Sigmoid colon (tissue), 7 donors: ENCODE results near the gene ADISSP. TPM values are rescaled to one million over a fixed set of nuclear protein-coding genes. Genes with fewer than 3 reads are reported as not detected.
A peak's percentile ranks its signal among the peaks of the same experiment; 100 is the strongest.

Experiments
- DNase-seq: peaks from one replicate; pipeline ENCODE4 v3.0.0-alpha.2; 2019
- H3K27ac ChIP-seq, 4 donors: fragments of 200-600 bp; sonication (generic); one replicate each; pipeline ENCODE4 v1.5.1; 2016 to 2019; ENCODE audit warnings: mild to moderate bottlenecking in 1 of 4
- H3K27me3 ChIP-seq, 3 donors: fragments of 200-600 bp; sonication (generic); one replicate each; pipeline ENCODE4 v1.5.1; 2019; ENCODE audit warnings: mild to moderate bottlenecking in 1 of 3
- H3K36me3 ChIP-seq, 4 donors: fragments of 200-600 bp; sonication (generic); one replicate each; pipeline ENCODE4 v1.5.1; 2016 to 2019
- H3K4me1 ChIP-seq, 4 donors: fragments of 200-600 bp; sonication (generic); one replicate each; pipeline ENCODE4 v1.5.1; 2017 to 2019
- H3K4me3 ChIP-seq, 4 donors: fragments of 200-600 bp; sonication (generic); one replicate each; pipeline ENCODE4 v1.5.1; 2017 to 2019; ENCODE audit warnings: mild to moderate bottlenecking in 2 of 4, moderate library complexity in 1 of 4
- H3K9me3 ChIP-seq, 4 donors: fragments of 200-600 bp in 3 of 4; sonication (generic) in 3 of 4; one replicate each; pipeline versions ENCODE4 v1.5.1 to v1.6.1; 2013 to 2019
- CTCF ChIP-seq, 4 experiments: fragments of 450-650 bp in 3 of 4; fragments of 200-600 bp in 1 of 4; IDR thresholded peaks; one replicate each; pipeline ENCODE4 v1.5.1; 2016 to 2019; ENCODE audit warnings: antibody characterized with exemption in 4 of 4, mild to moderate bottlenecking in 3 of 4, moderate library complexity in 2 of 4
- EP300 ChIP-seq, 4 donors: sonication (generic); formaldehyde crosslinking; IDR thresholded peaks; one replicate each; pipeline ENCODE4 v1.6.1; 2017; ENCODE audit warnings: antibody characterized with exemption in 4 of 4
- POLR2A ChIP-seq, 2 donors: fragments of 450-650 bp; IDR thresholded peaks; one replicate each; pipeline ENCODE4 v1.6.1; 2016; ENCODE audit warnings: antibody characterized with exemption in 2 of 2, mild to moderate bottlenecking in 2 of 2, moderate library complexity in 2 of 2
- POLR2AphosphoS5 ChIP-seq, 4 donors: sonication (generic); formaldehyde crosslinking; IDR thresholded peaks; one replicate each; pipeline ENCODE4 v1.6.1; 2017; ENCODE audit warnings: antibody characterized with exemption in 4 of 4
- WGBS, 2 donors: extraction: QIAGEN DNeasy Blood & Tissue Kit; methylation state at CpG; one replicate each; pipeline ENCODE4 v1.1.7; 2013; 5-methylcytosine and 5-hydroxymethylcytosine counted together
- intact Hi-C: fragments of 100-400 bp; cut with DNase I; formaldehyde crosslinking; loops from one replicate; pipeline ENCODE4 v1.15.1; 2023
- polyA plus RNA-seq, 3 donors: library from polyadenylated mRNA; stranded (reverse); fragments of 200-250 nt; gene quantifications; one replicate each; pipeline ENCODE4 v1.2.3, GENCODE V29; 2013
- total RNA-seq, 4 donors: library from RNA; depleted of rRNA; stranded (reverse); fragments of >200 nt; gene quantifications; one replicate each; pipeline ENCODE4 v1.1.0, GENCODE V29; 2016
- donor health status: healthy with polysubstance abuse.
- donor health status: Bipolar disorder and iron deficiency.
- donor health status: healthy.

ADISSP gene
- total and polyA plus RNA-seq, 7 donors = 15.7 to 116 (median 53.2) TPM

- no peak for DNase-seq
- intact Hi-C loops = loop anchor here (5.0 to 10.0 kb wide), 2 partner anchors 66 to 232 kb away; partner anchors contain the start of gene RNF24
- no peak overlapping the region for H3K27ac ChIP-seq
- H3K36me3 ChIP-seq = peaks cover 0 to 7% (median 0%) of the 10 kb centered on the region in 4 donors
- no peaks in the 10 kb centered on the region for H3K9me3 ChIP-seq
- peaks cover 0 to 62% (median 48%) of the 10 kb centered on the region in 4 donors for H3K4me1 ChIP-seq
- WGBS, 2 donors = 41 to 65% methylated on average over 2 of the region's 2 CpGs
- TF ChIP-seq POLR2A (IDR thresholded peaks at IDR 0.05) = no peak
- TF ChIP-seq CTCF (IDR thresholded peaks at IDR 0.05) = no peak
- TF ChIP-seq POLR2AphosphoS5 (IDR thresholded peaks at IDR 0.05) = no peak
- no peak for TF ChIP-seq EP300 (IDR thresholded peaks at IDR 0.05)
- H3K27me3 ChIP-seq = no peaks in the 10 kb centered on the region
- no peak overlapping the region for H3K4me3 ChIP-seq
Measured at GRCh38 chr20:3783068-3783489, 15.5 kb upstream of the ADISSP start.

- peaks cover 0 to 67% (median 53%) of the 10 kb centered on the region in 4 donors for H3K4me1 ChIP-seq
- DNase-seq = no peak
- H3K4me3 ChIP-seq = no peak overlapping the region
- no peaks in the 10 kb centered on the region for H3K9me3 ChIP-seq
- no peak overlapping the region for H3K27ac ChIP-seq
- intact Hi-C loops = loop anchor here (5.0 to 10.0 kb wide), 2 partner anchors 65 to 232 kb away; partner anchors contain the start of gene RNF24
- WGBS, 2 donors = 90 to 91% methylated on average over 6 of the region's 6 CpGs
- H3K36me3 ChIP-seq = peaks cover 0 to 7% (median 0%) of the 10 kb centered on the region in 4 donors
- no peak for TF ChIP-seq CTCF (IDR thresholded peaks at IDR 0.05)
- TF ChIP-seq POLR2A (IDR thresholded peaks at IDR 0.05) = no peak
- TF ChIP-seq EP300 (IDR thresholded peaks at IDR 0.05) = no peak
- no peak for TF ChIP-seq POLR2AphosphoS5 (IDR thresholded peaks at IDR 0.05)
- H3K27me3 ChIP-seq = no peaks in the 10 kb centered on the region
Measured at GRCh38 chr20:3782597-3782996, 15.0 kb upstream of the ADISSP start.

GRCh38 chr20:3781153-3781910 lies 13.8 kb upstream of the ADISSP start, which contains the start of gene SPEF1:
Gene SPEF1, minus strand, starts transcription at chr20:3781448. Its CDS starts 161 bp downstream, at chr20:3781287.
- Histone ChIP-seq H3K36me3 (peaks cover 0 to 7% (median 0%) of the 10 kb centered on the region in 4 donors), H3K27me3 (no peaks in the 10 kb centered on the region), H3K9me3 (no peaks in the 10 kb centered on the region), H3K4me1 (peaks cover 0 to 64% (median 51%) of the 10 kb centered on the region in 4 donors), H3K4me3 (peak within 1 kb of the TSS in 3 of 4 donors; percentile 30 to 43 (median 41)), H3K27ac (peak within 1 kb of the TSS; percentile 43 to 65 (median 60))
- intact Hi-C loops = loop anchor here (1.0 to 10.0 kb wide), 3 partner anchors 28 to 233 kb away; partner anchors contain the start of gene RNF24
- 14 to 18% methylated on average over 28 of the region's 28 CpGs for WGBS, 2 donors
- DNase-seq = peak; percentile 92
- TF ChIP-seq POLR2A (IDR thresholded peaks at IDR 0.05) (no peak), EP300 (IDR thresholded peaks at IDR 0.05) (no peak), POLR2AphosphoS5 (IDR thresholded peaks at IDR 0.05) (peak in 1 of 4 donors; percentile 26), CTCF (IDR thresholded peaks at IDR 0.05) (peak in 2 of 4 experiments; percentile 27 to 52)

- DNase-seq = no peak
- peaks cover 0 to 46% (median 30%) of the 10 kb centered on the region in 4 donors for H3K4me1 ChIP-seq
- 33 to 42% methylated on average over 18 of the region's 18 CpGs for WGBS, 2 donors
Measured at GRCh38 chr20:3778976-3779375, 11.4 kb upstream of the ADISSP start.

More at GRCh38 chr20:3778976-3779375, 11.4 kb upstream of the ADISSP start:
- H3K27ac ChIP-seq = no peak overlapping the region
- H3K9me3 ChIP-seq = no peaks in the 10 kb centered on the region
- H3K36me3 ChIP-seq = no peaks in the 10 kb centered on the region
- no peaks in the 10 kb centered on the region for H3K27me3 ChIP-seq
- intact Hi-C loops = no loop called here
- no peak overlapping the region for H3K4me3 ChIP-seq
- no peak for TF ChIP-seq CTCF (IDR thresholded peaks at IDR 0.05)
